HG02870 (cell line): Measurements from ENCODE around the gene TXNL1.
"Not testable (repeated sequence)": the region's sequence is repeated elsewhere in the genome, so short reads cannot be mapped to it uniquely, and the experiment has no call there.

Experiments used
- ATAC-seq: cut with Tn5 transposase; IDR thresholded peaks from one replicate; pipeline ENCODE4 v1.9.1; 2021; ENCODE audit warnings: mild to moderate bottlenecking, moderate library complexity; ENCODE audit not compliant: unreplicated experiment

TXNL1 gene

GRCh38 chr18:56638232-56639103, at the start of gene TXNL1:
Gene TXNL1 (minus strand): TSS chr18:56638592. CDS start chr18:56638440, 152 bp downstream.
- ATAC-seq, result peak; percentile 93

- no peak for ATAC-seq
Observed at GRCh38 chr18:56684277-56684676, 45.9 kb upstream of the TXNL1 start.

GRCh38 chr18:56678836-56679565, 40.6 kb upstream of the TXNL1 start:
- ATAC-seq, result no peak

GRCh38 chr18:56676639-56677038, 38.2 kb upstream of the TXNL1 start:
- no peak for ATAC-seq

GRCh38 chr18:56672981-56673380, 34.6 kb upstream of the TXNL1 start:
- ATAC-seq, result no peak

- ATAC-seq, result no peak
Observed at GRCh38 chr18:56672391-56672790, 34.0 kb upstream of the TXNL1 start.

- ATAC-seq, result no peak
Observed at GRCh38 chr18:56662902-56663301, 24.5 kb upstream of the TXNL1 start.

GRCh38 chr18:56662502-56662901, 24.1 kb upstream of the TXNL1 start:
- ATAC-seq, result no peak

- ATAC-seq, result no peak
Observed at GRCh38 chr18:56662063-56662408, 23.6 kb upstream of the TXNL1 start.

GRCh38 chr18:56661360-56662062, 23.1 kb upstream of the TXNL1 start:
- ATAC-seq, result no peak

GRCh38 chr18:56660655-56661054, 22.3 kb upstream of the TXNL1 start:
- no peak for ATAC-seq

- ATAC-seq, result no peak
Observed at GRCh38 chr18:56659111-56659510, 20.7 kb upstream of the TXNL1 start.

- ATAC-seq, result no peak
Observed at GRCh38 chr18:56658261-56658660, 19.9 kb upstream of the TXNL1 start.

- ATAC-seq, result not testable (repeated sequence)
Observed at GRCh38 chr18:56654280-56654679, 15.9 kb upstream of the TXNL1 start.

GRCh38 chr18:56652802-56653201, 14.4 kb upstream of the TXNL1 start:
- ATAC-seq, result no peak

- no peak for ATAC-seq
Observed at GRCh38 chr18:56651771-56652092, 13.3 kb upstream of the TXNL1 start.

- peak; percentile 94 for ATAC-seq
Observed at GRCh38 chr18:56650944-56651770, 12.8 kb upstream of the TXNL1 start, which contains the start of gene WDR7. Gene WDR7 (plus strand): TSS chr18:56651359. CDS start chr18:56672516, 21,157 bp downstream.

GRCh38 chr18:56649996-56650395, 11.6 kb upstream of the TXNL1 start:
- no peak for ATAC-seq

GRCh38 chr18:56647951-56648893, 9.8 kb upstream of the TXNL1 start:
- ATAC-seq, result no peak

GRCh38 chr18:56647071-56647470, 8.7 kb upstream of the TXNL1 start:
- ATAC-seq, result no peak
